GM18517 (cell line): ENCODE results near the gene GAGE10.
"Not testable (repeated sequence)": the region's sequence is repeated elsewhere in the genome, so short reads cannot be mapped to it uniquely, and the experiment has no call there.

Source experiments
- ATAC-seq: cut with Tn5 transposase; IDR thresholded peaks from one replicate; pipeline ENCODE4 v1.9.1; 2021; ENCODE audit warnings: mild to moderate bottlenecking, moderate library complexity; ENCODE audit not compliant: unreplicated experiment

The GAGE10 gene

DNA sequence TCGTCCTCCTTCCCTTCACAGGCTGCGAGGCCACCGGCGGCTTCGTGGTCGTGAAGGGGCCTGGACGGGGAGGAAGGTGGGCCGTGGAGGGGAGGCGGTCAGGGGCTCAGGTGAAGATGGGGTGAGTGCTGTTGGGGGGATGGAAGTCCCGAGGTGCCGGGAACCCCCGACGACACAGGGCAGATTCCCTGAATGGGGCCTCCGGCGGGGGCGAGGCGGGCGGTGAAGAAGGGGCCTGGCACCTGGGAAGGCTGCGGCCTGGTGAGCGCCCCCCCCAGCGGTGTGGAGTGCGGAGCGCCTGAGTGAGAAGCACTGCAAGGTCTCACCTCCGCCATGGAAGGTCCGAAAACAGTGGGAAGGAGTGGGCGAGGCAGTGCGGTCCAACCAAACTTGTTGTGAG is 18.8 kb downstream of the GAGE10 start:
- ATAC-seq: not testable (repeated sequence)

DNA sequence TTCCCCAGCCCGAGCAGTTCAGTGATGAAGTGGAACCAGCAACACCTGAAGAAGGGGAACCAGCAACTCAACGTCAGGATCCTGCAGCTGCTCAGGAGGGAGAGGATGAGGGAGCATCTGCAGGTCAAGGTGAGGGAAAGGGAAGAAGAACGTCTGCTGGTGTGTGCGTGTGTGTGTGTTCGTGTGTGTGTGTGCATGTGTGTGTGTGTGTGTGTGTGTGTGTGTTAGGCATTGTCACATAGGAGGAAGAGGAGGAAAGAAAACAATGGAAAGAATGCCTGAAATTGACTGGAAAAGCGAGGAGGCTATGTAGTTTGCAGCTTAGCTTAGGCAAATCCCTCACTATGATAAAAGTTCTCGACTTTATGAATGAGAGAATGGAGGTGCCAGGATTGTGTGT is 20.3 kb downstream of the GAGE10 start:
- ATAC-seq: not testable (repeated sequence)

DNA sequence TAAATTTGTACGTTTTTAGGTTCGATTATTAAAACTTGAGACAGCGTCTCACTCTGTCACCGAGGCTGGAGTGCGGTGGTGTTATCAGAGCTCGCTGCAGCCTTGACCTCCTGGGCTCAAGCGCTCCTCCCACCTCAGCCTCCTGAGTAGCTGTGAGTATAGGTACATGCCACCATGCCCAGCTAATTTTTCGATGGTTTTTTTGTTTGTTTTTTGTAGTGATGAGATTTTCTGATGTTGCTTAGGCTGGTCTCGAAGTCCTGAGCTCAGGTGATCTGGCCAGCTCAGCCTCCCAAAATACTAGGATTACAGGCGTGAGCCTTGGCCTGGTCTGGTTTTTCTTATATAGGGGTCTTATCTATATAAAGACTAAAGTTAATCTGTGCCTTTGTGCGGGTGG is 27.0 kb downstream of the GAGE10 start:
- not testable (repeated sequence) for ATAC-seq

DNA sequence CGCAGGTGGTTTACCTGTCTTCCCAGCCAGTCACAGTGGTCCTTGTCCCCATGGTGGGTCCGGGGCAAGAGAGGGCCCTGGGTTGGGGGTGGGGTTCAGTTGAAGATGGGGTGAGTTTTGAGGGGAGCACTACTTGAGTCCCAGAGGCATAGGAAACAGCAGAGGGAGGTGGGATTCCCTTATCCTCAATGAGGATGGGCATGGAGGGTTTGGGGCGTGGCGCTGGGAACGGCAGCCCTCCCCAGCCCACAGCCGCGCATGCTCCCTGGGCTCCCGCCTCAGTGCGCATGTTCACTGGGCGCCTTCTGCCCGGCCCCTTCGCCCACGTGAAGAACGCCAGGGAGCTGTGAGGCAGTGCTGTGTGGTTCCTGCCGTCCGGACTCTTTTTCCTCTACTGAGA is 27.8 kb downstream of the GAGE10 start, which contains the start of gene GAGE13:
Gene GAGE13 (plus strand): TSS at position 301 of the 400 bp plus-strand sequence. CDS start 1,156 bp downstream, outside the sequence.
- ATAC-seq: not testable (repeated sequence)

DNA sequence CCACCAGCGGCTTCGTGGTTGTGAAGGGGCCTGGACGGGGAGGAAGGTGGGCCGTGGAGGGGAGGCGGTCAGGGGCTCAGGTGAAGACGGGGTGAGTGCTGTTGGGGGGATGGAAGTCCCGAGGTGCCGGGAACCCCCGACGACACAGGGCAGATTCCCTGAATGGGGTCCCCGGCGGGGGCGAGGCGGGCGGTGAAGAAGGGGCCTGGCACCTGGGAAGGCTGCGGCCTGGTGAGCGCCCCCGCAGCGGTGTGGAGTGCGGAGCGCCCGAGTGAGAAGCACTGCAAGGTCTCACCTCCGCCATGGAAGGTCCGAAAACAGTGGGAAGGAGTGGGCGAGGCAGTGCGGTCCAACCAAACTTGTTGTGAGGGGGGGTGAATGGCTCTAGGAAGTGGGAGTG is 28.4 kb downstream of the GAGE10 start:
- ATAC-seq: not testable (repeated sequence)

DNA sequence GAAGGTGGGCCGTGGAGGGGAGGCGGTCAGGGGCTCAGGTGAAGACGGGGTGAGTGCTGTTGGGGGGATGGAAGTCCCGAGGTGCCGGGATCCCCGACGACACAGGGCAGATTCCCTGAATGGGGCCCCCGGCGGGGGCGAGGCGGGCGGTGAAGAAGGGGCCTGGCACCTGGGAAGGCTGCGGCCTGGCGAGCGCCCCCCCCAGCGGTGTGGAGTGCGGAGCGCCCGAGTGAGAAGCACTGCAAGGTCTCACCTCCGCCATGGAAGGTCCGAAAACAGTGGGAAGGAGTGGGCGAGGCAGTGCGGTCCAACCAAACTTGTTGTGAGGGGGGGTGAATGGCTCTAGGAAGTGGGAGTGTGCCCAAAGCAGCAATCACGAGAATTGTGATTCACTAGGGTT is 38.0 kb downstream of the GAGE10 start:
- ATAC-seq: not testable (repeated sequence)

DNA sequence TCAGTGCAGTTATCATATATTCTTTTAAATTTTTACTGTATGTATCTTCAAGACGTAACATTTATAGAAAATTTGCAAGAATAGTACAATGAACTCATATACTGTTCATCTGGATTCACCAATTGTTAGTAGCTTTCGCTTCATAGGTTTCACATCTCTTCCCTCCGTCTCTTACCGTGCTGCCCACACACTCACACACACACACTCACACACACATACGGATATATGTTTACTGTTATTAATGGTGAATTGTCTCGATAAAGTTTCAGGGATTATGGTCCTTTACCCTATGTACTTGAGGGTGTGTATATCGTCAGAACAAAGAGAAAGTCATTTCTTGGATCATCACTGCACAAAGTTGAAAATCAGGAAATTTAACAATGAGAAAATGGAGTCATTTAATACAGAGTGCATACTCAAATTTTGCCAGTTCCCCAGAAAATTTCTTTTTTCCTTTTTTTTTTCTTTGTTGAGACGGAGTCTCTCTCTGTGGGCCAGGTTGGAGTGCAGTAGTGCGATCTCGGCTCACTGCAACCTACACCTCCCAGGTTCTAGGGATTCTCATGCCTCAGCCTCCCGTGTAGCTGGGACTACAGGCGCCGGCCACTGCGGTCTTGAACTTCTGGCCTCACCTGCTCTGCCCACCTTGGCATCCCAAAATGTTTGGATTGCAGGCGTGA is 41.2 kb downstream of the GAGE10 start:
- not testable (repeated sequence) for ATAC-seq

DNA sequence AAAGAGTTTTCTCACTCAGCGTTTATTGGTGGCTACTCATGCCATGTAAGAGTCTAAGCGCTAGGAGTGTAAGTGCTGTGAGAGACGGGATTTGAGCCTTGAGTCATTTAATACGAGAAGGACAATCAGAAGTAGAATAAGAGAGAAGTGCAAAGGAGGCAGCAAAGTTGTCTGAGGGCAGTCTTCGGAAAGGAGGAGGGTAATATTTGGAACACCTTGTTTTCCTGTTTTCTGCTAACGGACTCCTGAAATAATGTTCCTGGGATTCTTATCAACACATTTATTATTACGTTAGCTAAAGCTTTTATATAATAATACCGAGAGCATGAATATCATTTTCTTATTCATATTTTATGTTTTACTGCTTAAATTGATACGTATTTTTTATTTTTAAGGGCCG is 42.0 kb downstream of the GAGE10 start:
- not testable (repeated sequence) for ATAC-seq

DNA sequence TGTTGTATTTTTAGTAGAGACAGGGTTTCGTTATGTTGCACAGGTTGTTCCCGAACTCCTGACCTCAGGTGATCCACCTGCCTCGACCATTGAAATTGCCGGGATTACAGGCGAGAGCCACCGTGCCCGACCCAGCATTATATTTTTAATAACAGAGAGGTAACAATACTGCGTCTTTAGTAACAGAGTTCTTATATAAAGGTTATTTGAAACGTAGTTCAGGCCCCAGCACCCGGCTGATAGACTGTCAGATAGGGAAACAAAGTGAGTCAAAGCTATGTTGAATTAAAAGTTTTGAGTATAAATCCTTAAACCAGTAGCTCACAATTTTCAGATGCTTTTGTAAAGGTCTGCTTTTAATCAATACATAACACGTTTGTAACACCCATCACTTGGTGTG is 42.7 kb downstream of the GAGE10 start:
- ATAC-seq: not testable (repeated sequence)
